H9 (cell line): ENCODE data around the gene SLC26A2. TPM values are rescaled to one million over a fixed set of nuclear protein-coding genes. Genes with fewer than 3 reads are reported as not detected.

Experiments
- DNase-seq: peaks from one replicate; pipeline ENCODE4 v3.0.0-alpha.2; 2017
- H2AFZ ChIP-seq: one replicate; pipeline ENCODE4 v1.6.1; 2013; ENCODE audit warnings: mild to moderate bottlenecking, low read length, control low read depth, moderate library complexity
- H2AK5ac ChIP-seq: 2 replicates; pipeline ENCODE4 v1.6.1; 2013; ENCODE audit warnings: low read length, control low read depth, mixed read lengths; ENCODE audit not compliant: insufficient read length
- H2BK120ac ChIP-seq: one replicate; pipeline ENCODE4 v1.6.1; 2013; ENCODE audit warnings: low read depth, mild to moderate bottlenecking, low read length, control low read depth, inconsistent platforms; ENCODE audit not compliant: poor library complexity, severe bottlenecking
- H2BK12ac ChIP-seq: 2 replicates; pipeline ENCODE4 v1.6.1; 2013; ENCODE audit warnings: low read length, control low read depth, mixed read lengths, low read depth; ENCODE audit not compliant: insufficient read length
- H2BK15ac ChIP-seq: 2 replicates; pipeline ENCODE4 v1.6.1; 2013; ENCODE audit warnings: low read depth, low read length, control low read depth
- H2BK20ac ChIP-seq: one replicate; pipeline ENCODE4 v1.6.1; 2013; ENCODE audit warnings: low read depth, mild to moderate bottlenecking, low read length, control low read depth, inconsistent platforms; ENCODE audit not compliant: poor library complexity, severe bottlenecking
- H2BK5ac ChIP-seq: 2 replicates; pipeline ENCODE4 v1.6.1; 2013; ENCODE audit warnings: low read length, control low read depth, mixed read lengths; ENCODE audit not compliant: insufficient read length
- H3K14ac ChIP-seq: 2 replicates; pipeline ENCODE4 v1.6.1; 2013; ENCODE audit warnings: low read length, control low read depth; ENCODE audit not compliant: insufficient read depth
- H3K18ac ChIP-seq: 2 replicates; pipeline ENCODE4 v1.6.1; 2013; ENCODE audit warnings: low read depth, mild to moderate bottlenecking, mixed read lengths, low read length, control low read depth; ENCODE audit not compliant: insufficient read length
- H3K23ac ChIP-seq: 2 replicates; pipeline ENCODE4 v1.6.1; 2013; ENCODE audit warnings: low read length, control low read depth, mixed read lengths, low read depth; ENCODE audit not compliant: insufficient read length
- H3K23me2 ChIP-seq: 2 replicates; pipeline ENCODE4 v1.6.1; 2013; ENCODE audit warnings: low read depth, mild to moderate bottlenecking, mixed read lengths, low read length, control low read depth; ENCODE audit not compliant: insufficient read length, poor library complexity, severe bottlenecking
- H3K27ac ChIP-seq: 2 replicates; pipeline ENCODE4 v1.5.1; 2013; ENCODE audit warnings: low read length, control low read depth, mixed read lengths, low read depth; ENCODE audit not compliant: insufficient read length
- H3K27me3 ChIP-seq: 2 replicates; pipeline ENCODE4 v1.6.1; 2013; ENCODE audit warnings: low read length, control low read depth, inconsistent platforms; ENCODE audit not compliant: insufficient read depth
- H3K4ac ChIP-seq: 2 replicates; pipeline ENCODE4 v1.6.1; 2013; ENCODE audit warnings: low read depth, mild to moderate bottlenecking, control low read depth, inconsistent platforms, low read length, moderate library complexity
- H3K4me1 ChIP-seq: 2 replicates; pipeline ENCODE4 v1.6.1; 2013; ENCODE audit warnings: low read length, control low read depth, inconsistent platforms; ENCODE audit not compliant: insufficient read depth
- H3K4me2 ChIP-seq: 2 replicates; pipeline ENCODE4 v1.6.1; 2013; ENCODE audit warnings: low read length, control low read depth, mixed read lengths; ENCODE audit not compliant: insufficient read length, insufficient read depth
- H3K56ac ChIP-seq: 2 replicates; pipeline ENCODE4 v1.6.1; 2013; ENCODE audit warnings: low read depth, mild to moderate bottlenecking, mixed read lengths, low read length, control low read depth; ENCODE audit not compliant: insufficient read length
- H3K79me1 ChIP-seq: 2 replicates; pipeline ENCODE4 v1.6.1; 2013; ENCODE audit warnings: low read depth, mild to moderate bottlenecking, moderate library complexity, low read length, control low read depth, inconsistent platforms; ENCODE audit not compliant: insufficient read depth, poor library complexity, severe bottlenecking
- H3K79me2 ChIP-seq: 2 replicates; pipeline ENCODE4 v1.6.1; 2013; ENCODE audit warnings: low read length, control low read depth, inconsistent platforms; ENCODE audit not compliant: insufficient read depth
- H3K9ac ChIP-seq: 2 replicates; pipeline ENCODE4 v1.6.1; 2013; ENCODE audit warnings: low read length, control low read depth, mixed read lengths; ENCODE audit not compliant: insufficient read length; ENCODE audit errors: extremely low read depth
- H3K9me3 ChIP-seq: one replicate; pipeline ENCODE4 v1.6.1; 2013; ENCODE audit warnings: low read depth, low read length, inconsistent platforms; ENCODE audit not compliant: control insufficient read depth
- H3T11ph ChIP-seq: one replicate; pipeline ENCODE4 v1.6.1; 2013; ENCODE audit warnings: mild to moderate bottlenecking, low read length, control low read depth, inconsistent platforms
- H4K20me1 ChIP-seq: one replicate; pipeline ENCODE4 v1.6.1; 2013; ENCODE audit not compliant: control insufficient read depth, insufficient read length, insufficient read depth
- H4K5ac ChIP-seq: 2 replicates; pipeline ENCODE4 v1.6.1; 2013; ENCODE audit warnings: low read depth, mild to moderate bottlenecking, mixed read lengths, low read length, control low read depth; ENCODE audit not compliant: insufficient read length
- H4K8ac ChIP-seq: replicated peaks from 2 replicates; pipeline ENCODE4 v1.6.1; 2013; ENCODE audit warnings: low read length, control low read depth, mixed read lengths, low read depth; ENCODE audit not compliant: insufficient read length
- H4K91ac ChIP-seq: 2 replicates; pipeline ENCODE4 v1.6.1; 2013; ENCODE audit warnings: low read depth, mild to moderate bottlenecking, moderate library complexity, mixed read lengths, low read length, control low read depth; ENCODE audit not compliant: insufficient read length
- H3K27ac Mint-ChIP-seq, 3 experiments: 2 replicates in 2 of 3; 3 replicates in 1 of 3; pipeline ENCODE4 v1.8.0; 2020 to 2021; ENCODE audit warnings: mixed read lengths in 3 of 3, mild to moderate bottlenecking in 1 of 3, moderate library complexity in 1 of 3
- H3K27me3 Mint-ChIP-seq: 2 replicates; pipeline ENCODE4 v1.8.0; 2021; ENCODE audit warnings: low read depth, mild to moderate bottlenecking, moderate library complexity, mixed read lengths
- H3K36me3 Mint-ChIP-seq, 3 experiments: 2 replicates in 2 of 3; 3 replicates in 1 of 3; pipeline ENCODE4 v1.8.0; 2020 to 2021; ENCODE audit warnings: low read depth in 3 of 3, mixed read lengths in 3 of 3; ENCODE audit not compliant: insufficient read depth in 1 of 3
- H3K4me1 Mint-ChIP-seq, 2 experiments: 2 replicates each; pipeline ENCODE4 v1.8.0; 2020; ENCODE audit warnings: mixed read lengths in 2 of 2
- H3K4me3 Mint-ChIP-seq, 2 experiments: 2 replicates in 1 of 2; 3 replicates in 1 of 2; pipeline ENCODE4 v1.8.0; 2020 to 2021; ENCODE audit warnings: mild to moderate bottlenecking in 2 of 2, mixed read lengths in 2 of 2, moderate library complexity in 1 of 2
- H3K9me3 Mint-ChIP-seq, 2 experiments: 2 replicates in 1 of 2; 3 replicates in 1 of 2; pipeline ENCODE4 v1.8.0; 2020; ENCODE audit warnings: mild to moderate bottlenecking in 2 of 2, mixed read lengths in 2 of 2, moderate library complexity in 1 of 2
- CTCF ChIP-seq: fragments of 200-600 bp; sonication (generic); conservative IDR thresholded peaks from 3 replicates; pipeline ENCODE4 v1.8.0; 2021; ENCODE audit warnings: antibody characterized with exemption, mild to moderate bottlenecking
- WGBS: extraction: QIAGEN DNeasy Blood & Tissue Kit; methylation state at CpG from one replicate; pipeline ENCODE4 v1.1.7; 2013; ENCODE audit warnings: missing lambda C conversion rate, low lambda C conversion rate, mixed read lengths; ENCODE audit not compliant: insufficient read length; ENCODE audit errors: extremely low coverage; 5-methylcytosine and 5-hydroxymethylcytosine counted together
- total RNA-seq: library from RNA; stranded (reverse); gene quantifications from 2 replicates; pipeline ENCODE4 v1.2.1, GENCODE V29; 2021

The SLC26A2 gene
- total RNA-seq, 1 experiment from 2014 or later = 5.9 TPM

GRCh38 chr5:150020249-150020648 lies 59.7 kb downstream of the SLC26A2 start:
- Histone ChIP-seq H2BK20ac (no peak overlapping the region), H3T11ph (no peak overlapping the region), H2BK12ac (no peak overlapping the region), H3K56ac (no peak overlapping the region), H3K23ac (no peak overlapping the region), H3K23me2 (no peaks in the 10 kb centered on the region), H4K20me1 (no peaks in the 10 kb centered on the region), H3K27ac (no peak overlapping the region), H4K8ac (no peak overlapping the region), H4K91ac (no peak overlapping the region), H3K9ac (no peak overlapping the region), H3K79me1 (no peaks in the 10 kb centered on the region), H2BK120ac (no peak overlapping the region), H3K9me3 (no peaks in the 10 kb centered on the region), H3K18ac (no peak overlapping the region), H3K14ac (no peak overlapping the region), H2BK15ac (no peak overlapping the region), H3K4ac (no peak overlapping the region), H2AFZ (no peak overlapping the region), H3K27me3 (no peaks in the 10 kb centered on the region), H3K79me2 (no peaks in the 10 kb centered on the region), H2BK5ac (no peak overlapping the region), H3K4me1 (peaks cover 2% of the 10 kb centered on the region; the same call in 1 of the 2 replicates), H4K5ac (no peak overlapping the region), H3K4me2 (no peak overlapping the region), H2AK5ac (no peak overlapping the region)
- no peak overlapping the region; a peak in 1 of 5 replicates for H3K4me3 Mint-ChIP-seq
- H3K9me3 Mint-ChIP-seq = peaks cover 7 to 8% of the 10 kb centered on the region in 2 experiments; a peak in 4 of 5 replicates
- no CpG with 5 or more reads among the region's 1 CpG for WGBS
- DNase-seq = no peak
- H3K4me1 Mint-ChIP-seq = peaks cover 16 to 24% of the 10 kb centered on the region in 2 experiments
- H3K27ac Mint-ChIP-seq = peak overlapping the region in 1 of 3 experiments; percentile 51; a peak in 1 of 7 replicates
- TF ChIP-seq CTCF = no peak
- peaks cover 20 to 71% (median 62%) of the 10 kb centered on the region in 3 experiments for H3K36me3 Mint-ChIP-seq
- no peaks in the 10 kb centered on the region for H3K27me3 Mint-ChIP-seq
